HCT116 (cell line): ENCODE data around the gene FBXL19. TPM values are rescaled to one million over a fixed set of nuclear protein-coding genes. Genes with fewer than 3 reads are reported as not detected.

ENCODE experiments used
- ATAC-seq: fragments of 200-7000 bp; cut with Tn5 transposase; 2 replicates; pipeline ENCODE4 v1.9.1; 2020; ENCODE audit warnings: mild to moderate bottlenecking, moderate library complexity
- BruUV-seq: library from RNA; stranded (reverse); fragments of 400-500 nt; replicated peaks from 2 replicates; lab custom pipeline; 2021; lab: Mats Ljungman, UMichigan
- CTCF ChIA-PET: fragments of 300-600 bp; sonication (Branson Sonifier 250); formaldehyde crosslinking; loops from one replicate; lab custom pipeline; 2021; ENCODE audit warnings: antibody characterized with exemption; lab: Charles Lee
- POLR2A ChIA-PET: fragments of 300-600, 350-600 bp; sonication (Branson Sonifier 250); formaldehyde crosslinking; loops from one replicate; lab custom pipeline; 2021; ENCODE audit warnings: antibody characterized with exemption; lab: Charles Lee
- RAD21 ChIA-PET, 2 experiments: fragments of 300-600 bp; sonication (Branson Sonifier 250); formaldehyde crosslinking; loops; one replicate each; lab custom pipeline; 2023; ENCODE audit warnings: low total read pairs in 2 of 2; ENCODE audit not compliant: uncharacterized antibody in 2 of 2, unreplicated experiment in 2 of 2, low non-redundant PET in 1 of 2; lab: Charles Lee
- DNase-seq: peaks from one replicate; pipeline ENCODE4 v3.0.0-alpha.2; 2010; ENCODE audit warnings: low read depth, low spot score
- H2AFZ ChIP-seq: fragments of 200-600 bp; shearing (Covaris generic), sonication (generic); 2 replicates; pipeline ENCODE4 v1.6.1; 2017; ENCODE audit warnings: low read depth, mixed run types, mixed read lengths, antibody characterized with exemption, low read length; ENCODE audit not compliant: poor library complexity, severe bottlenecking
- H3K27ac ChIP-seq: 2 replicates; pipeline ENCODE4 v1.5.1; 2012; ENCODE audit warnings: low read depth, low read length
- H3K27me3 ChIP-seq: fragments of 200-600 bp; sonication (generic); 2 replicates; pipeline ENCODE4 v1.6.1; 2016; ENCODE audit warnings: mixed run types, low read length, mixed read lengths; ENCODE audit not compliant: insufficient read depth
- H3K36me3 ChIP-seq, 2 experiments: fragments of 200-500 bp in 1 of 2; fragments of 200-600 bp in 1 of 2; sonication (Bioruptor generic) in 1 of 2; sonication (generic) in 1 of 2; 2 replicates each; pipeline versions ENCODE4 v1.5.1 to v1.6.1; 2014 to 2016; ENCODE audit warnings: low read length in 2 of 2, inconsistent platforms in 1 of 2, mixed read lengths in 1 of 2, mixed run types in 1 of 2; ENCODE audit not compliant: insufficient read depth in 2 of 2, control insufficient read depth in 1 of 2
- H3K4me1 ChIP-seq, 2 experiments: fragments of 200-600 bp in 1 of 2; sonication (generic) in 1 of 2; 2 replicates each; pipeline versions ENCODE4 v1.5.1 to v1.6.1; 2012 to 2017; ENCODE audit warnings: low read length in 2 of 2, inconsistent platforms in 1 of 2, mild to moderate bottlenecking in 1 of 2, mixed read lengths in 1 of 2, mixed run types in 1 of 2, moderate library complexity in 1 of 2; ENCODE audit not compliant: insufficient read depth in 2 of 2, control insufficient read depth in 1 of 2
- H3K4me2 ChIP-seq: fragments of 200-600 bp; sonication (generic); 2 replicates; pipeline ENCODE4 v1.6.1; 2017; ENCODE audit warnings: mixed run types, low read length, mixed read lengths
- H3K4me3 ChIP-seq, 2 experiments: fragments of 200-600 bp in 1 of 2; sonication (generic) in 1 of 2; replicated peaks in 1 of 2; 2 replicates each; pipeline ENCODE4 v1.5.1; 2011 to 2016; ENCODE audit warnings: low read length in 2 of 2, control low read depth in 1 of 2, low read depth in 1 of 2, mild to moderate bottlenecking in 1 of 2, mixed read lengths in 1 of 2, mixed run types in 1 of 2
- H3K79me2 ChIP-seq: fragments of 200-600 bp; sonication (generic); 2 replicates; pipeline ENCODE4 v1.6.1; 2017; ENCODE audit warnings: mild to moderate bottlenecking, mixed run types, low read length, moderate library complexity, mixed read lengths; ENCODE audit not compliant: insufficient read depth
- H3K9ac ChIP-seq: fragments of 200-600 bp; sonication (generic); 2 replicates; pipeline ENCODE4 v1.6.1; 2016; ENCODE audit warnings: low read length, mixed read lengths
- H3K9me2 ChIP-seq: fragments of 200-600 bp; sonication (generic), shearing (Covaris generic); 2 replicates; pipeline ENCODE4 v1.6.1; 2017; ENCODE audit warnings: mixed run types, mild to moderate bottlenecking, moderate library complexity; ENCODE audit not compliant: insufficient read depth
- H3K9me3 ChIP-seq, 2 experiments: fragments of 200-500 bp in 1 of 2; fragments of 200-600 bp in 1 of 2; sonication (Bioruptor generic) in 1 of 2; sonication (generic) in 1 of 2; 2 replicates each; pipeline ENCODE4 v1.6.1; 2014 to 2017; ENCODE audit warnings: low read length in 2 of 2, mixed read lengths in 2 of 2, inconsistent platforms in 1 of 2, low read depth in 1 of 2, mild to moderate bottlenecking in 1 of 2, mixed run types in 1 of 2, moderate library complexity in 1 of 2; ENCODE audit not compliant: control insufficient read depth in 1 of 2, insufficient read depth in 1 of 2
- H4K20me1 ChIP-seq: fragments of 200-600 bp; sonication (generic), shearing (Covaris generic); 2 replicates; pipeline ENCODE4 v1.6.1; 2017; ENCODE audit warnings: mixed run types, mild to moderate bottlenecking, moderate library complexity; ENCODE audit not compliant: insufficient read depth
- EZH2 ChIP-seq: fragments of 200-600 bp; sonication (generic); IDR thresholded peaks from 2 replicates; pipeline ENCODE4 v1.6.1; 2017; ENCODE audit warnings: antibody characterized with exemption, mixed run types
- FOSL1 ChIP-seq: IDR thresholded peaks from 2 replicates; pipeline ENCODE4 v1.6.1; 2012; ENCODE audit warnings: low read depth
- JUND ChIP-seq: IDR thresholded peaks from 2 replicates; pipeline ENCODE4 v1.6.1; 2012
- MAX ChIP-seq: IDR thresholded peaks from 2 replicates; pipeline ENCODE4 v1.6.1; 2012
- POLR2A ChIP-seq: IDR thresholded peaks from 2 replicates; pipeline ENCODE4 v1.7.0; 2011; ENCODE audit warnings: borderline replicate concordance; ENCODE audit not compliant: insufficient read depth, insufficient read length; ENCODE audit errors: extremely low read depth
- POLR2AphosphoS5 ChIP-seq: IDR thresholded peaks from 2 replicates; pipeline ENCODE4 v1.6.1; 2011; ENCODE audit warnings: mild to moderate bottlenecking, low read depth, low read length, moderate library complexity
- RAD21 ChIP-seq: IDR thresholded peaks from 2 replicates; pipeline ENCODE4 v1.6.1; 2012; ENCODE audit warnings: low read depth, mild to moderate bottlenecking
- REST ChIP-seq: IDR thresholded peaks from 2 replicates; pipeline ENCODE4 v1.6.1; 2012; ENCODE audit warnings: low read depth
- SIN3A ChIP-seq: IDR thresholded peaks from 2 replicates; pipeline ENCODE4 v1.6.1; 2012; ENCODE audit warnings: low read depth
- SP1 ChIP-seq: IDR thresholded peaks from 2 replicates; pipeline ENCODE4 v1.6.1; 2012; ENCODE audit warnings: low read depth
- TCF7L2 ChIP-seq: IDR thresholded peaks from 2 replicates; pipeline ENCODE4 v1.7.0; 2011; ENCODE audit warnings: borderline replicate concordance, inconsistent platforms; ENCODE audit not compliant: insufficient read depth, insufficient read length; ENCODE audit errors: extremely low read depth
- ZFX ChIP-seq: fragments of 450-650 bp; IDR thresholded peaks from 2 replicates; pipeline ENCODE4 v1.6.1; 2017
- ZNF274 ChIP-seq: fragments of 200-500 bp; sonication (Bioruptor generic); IDR thresholded peaks from 2 replicates; pipeline ENCODE4 v1.6.1; 2014; ENCODE audit warnings: mild to moderate bottlenecking, low read depth, low read length, inconsistent platforms
- intact Hi-C: fragments of 100-400 bp; cut with micrococcal nuclease; formaldehyde crosslinking; loops from 2 replicates; pipeline ENCODE4 v1.10.0; 2022
- total RNA-seq: library from RNA; stranded (reverse); gene quantifications from one replicate; pipeline ENCODE4 v1.2.1, GENCODE V29; 2021; ENCODE audit not compliant: unreplicated experiment
- TF ChIP-seq, protein P1 (sequence below): IDR thresholded peaks from 2 replicates; pipeline ENCODE4 v1.6.1; 2011; ENCODE audit warnings: mild to moderate bottlenecking, low read length, moderate library complexity; ENCODE audit not compliant: insufficient replicate concordance; ENCODE audit errors: extremely low read depth

The FBXL19 gene
- total RNA-seq, 1 experiment from 2014 or later = 45.2 TPM

DNA sequence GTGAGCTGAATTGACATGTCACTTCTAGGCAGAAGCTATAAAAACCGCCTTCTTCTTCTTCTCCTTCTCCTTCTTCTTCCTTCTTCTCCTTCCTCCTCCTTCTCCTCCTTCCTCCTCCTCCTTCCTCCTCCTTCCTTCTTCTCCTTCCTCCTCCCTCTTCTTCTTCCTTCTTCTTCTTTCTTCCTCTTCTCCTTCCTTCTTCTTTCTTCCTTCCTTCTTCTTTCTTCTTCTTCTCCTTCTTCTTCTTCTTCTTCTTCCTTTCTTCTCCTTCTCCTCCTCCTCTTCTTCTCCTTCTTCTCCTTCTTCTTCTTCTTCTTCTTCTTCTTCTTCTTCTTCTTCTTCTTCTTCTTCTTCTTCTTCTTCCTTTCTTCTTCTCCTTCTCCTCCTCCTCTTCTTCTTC lies 4.8 kb upstream of the FBXL19 start:
- ATAC-seq (no peak), DNase-seq (no peak)
- intact Hi-C loops = no loop called here
- Histone ChIP-seq H3K27ac (no peak overlapping the region), H3K4me2 (no peak overlapping the region), H2AFZ (no peak overlapping the region), H3K4me3 (no peak overlapping the region), H3K79me2 (no peaks in the 10 kb centered on the region), H3K36me3 (no peaks in the 10 kb centered on the region), H3K27me3 (no peaks in the 10 kb centered on the region), H3K9ac (no peak overlapping the region), H4K20me1 (no peaks in the 10 kb centered on the region), H3K4me1 (peaks cover 4 to 10% of the 10 kb centered on the region in 2 experiments; a peak in 3 of 4 replicates), H3K9me2 (no peaks in the 10 kb centered on the region), H3K9me3 (no peaks in the 10 kb centered on the region)
- RAD21 ChIA-PET = interaction anchor here in 1 of 2 experiments (0.7 kb wide), 1 partner anchor 74 kb away, joined by 3 read pairs; no protein-coding TSS in a partner anchor
- POLR2A ChIA-PET = no interaction called here
- no TSS peak for BruUV-seq
- CTCF ChIA-PET = no interaction called here
- no peak for TF ChIP-seq SP1
- no peak for TF ChIP-seq SIN3A
- no peak for TF ChIP-seq RAD21
- TF ChIP-seq POLR2A = no peak
- TF ChIP-seq TCF7L2 = no peak
- no peak for TF ChIP-seq REST
- no peak for TF ChIP-seq JUND
- TF ChIP-seq POLR2AphosphoS5 = no peak
- TF ChIP-seq ZFX = no peak
- no peak for TF ChIP-seq FOSL1
- no peak for TF ChIP-seq EZH2
- TF ChIP-seq MAX = no peak
- TF ChIP-seq ZNF274 = no peak
- TF ChIP-seq, protein P1, sequence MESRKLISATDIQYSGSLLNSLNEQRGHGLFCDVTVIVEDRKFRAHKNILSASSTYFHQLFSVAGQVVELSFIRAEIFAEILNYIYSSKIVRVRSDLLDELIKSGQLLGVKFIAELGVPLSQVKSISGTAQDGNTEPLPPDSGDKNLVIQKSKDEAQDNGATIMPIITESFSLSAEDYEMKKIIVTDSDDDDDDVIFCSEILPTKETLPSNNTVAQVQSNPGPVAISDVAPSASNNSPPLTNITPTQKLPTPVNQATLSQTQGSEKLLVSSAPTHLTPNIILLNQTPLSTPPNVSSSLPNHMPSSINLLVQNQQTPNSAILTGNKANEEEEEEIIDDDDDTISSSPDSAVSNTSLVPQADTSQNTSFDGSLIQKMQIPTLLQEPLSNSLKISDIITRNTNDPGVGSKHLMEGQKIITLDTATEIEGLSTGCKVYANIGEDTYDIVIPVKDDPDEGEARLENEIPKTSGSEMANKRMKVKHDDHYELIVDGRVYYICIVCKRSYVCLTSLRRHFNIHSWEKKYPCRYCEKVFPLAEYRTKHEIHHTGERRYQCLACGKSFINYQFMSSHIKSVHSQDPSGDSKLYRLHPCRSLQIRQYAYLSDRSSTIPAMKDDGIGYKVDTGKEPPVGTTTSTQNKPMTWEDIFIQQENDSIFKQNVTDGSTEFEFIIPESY = no peak
